Activated gamma-delta T cell treated with Interleukin-2 at 50 U/mL for 16 hours (primary cell): ENCODE results near the gene DIP2C.
"Not testable (repeated sequence)": the region's sequence is repeated elsewhere in the genome, so short reads cannot be mapped to it uniquely, and the experiment has no call there.

Experiments
- DNase-seq: peaks from one replicate; pipeline ENCODE4 v3.0.0-alpha.2; 2020

Gene DIP2C

DNA sequence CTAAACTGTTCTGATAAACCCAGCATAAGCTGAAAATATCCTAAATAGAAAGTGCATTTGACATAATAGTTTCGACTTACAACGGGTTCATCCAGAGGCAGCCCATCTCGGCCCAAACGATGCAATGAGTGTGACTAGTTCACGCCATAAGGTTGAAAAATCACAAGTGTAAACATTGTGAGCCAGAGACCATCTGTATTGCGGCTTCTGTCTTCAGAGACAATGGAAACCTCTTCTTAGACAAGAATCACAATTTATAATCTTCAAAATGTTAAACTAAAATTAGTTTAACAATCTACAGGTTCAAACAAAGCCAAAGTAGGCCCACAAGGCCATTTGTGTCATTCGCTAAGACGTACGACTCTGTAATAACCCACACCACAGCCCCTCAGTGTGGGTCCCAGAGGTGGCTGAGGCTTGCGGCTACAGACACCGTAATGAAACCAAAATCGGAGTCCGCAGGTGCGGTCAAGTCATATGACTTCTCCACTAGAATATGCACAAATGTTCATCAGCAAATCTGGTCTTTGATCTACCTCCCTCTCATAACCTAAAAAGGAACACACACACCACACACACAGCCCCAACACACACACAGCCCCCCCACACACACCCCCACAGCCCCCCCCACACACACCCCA, 81.8 kb downstream of the DIP2C start:
- DNase-seq: no peak

DNA sequence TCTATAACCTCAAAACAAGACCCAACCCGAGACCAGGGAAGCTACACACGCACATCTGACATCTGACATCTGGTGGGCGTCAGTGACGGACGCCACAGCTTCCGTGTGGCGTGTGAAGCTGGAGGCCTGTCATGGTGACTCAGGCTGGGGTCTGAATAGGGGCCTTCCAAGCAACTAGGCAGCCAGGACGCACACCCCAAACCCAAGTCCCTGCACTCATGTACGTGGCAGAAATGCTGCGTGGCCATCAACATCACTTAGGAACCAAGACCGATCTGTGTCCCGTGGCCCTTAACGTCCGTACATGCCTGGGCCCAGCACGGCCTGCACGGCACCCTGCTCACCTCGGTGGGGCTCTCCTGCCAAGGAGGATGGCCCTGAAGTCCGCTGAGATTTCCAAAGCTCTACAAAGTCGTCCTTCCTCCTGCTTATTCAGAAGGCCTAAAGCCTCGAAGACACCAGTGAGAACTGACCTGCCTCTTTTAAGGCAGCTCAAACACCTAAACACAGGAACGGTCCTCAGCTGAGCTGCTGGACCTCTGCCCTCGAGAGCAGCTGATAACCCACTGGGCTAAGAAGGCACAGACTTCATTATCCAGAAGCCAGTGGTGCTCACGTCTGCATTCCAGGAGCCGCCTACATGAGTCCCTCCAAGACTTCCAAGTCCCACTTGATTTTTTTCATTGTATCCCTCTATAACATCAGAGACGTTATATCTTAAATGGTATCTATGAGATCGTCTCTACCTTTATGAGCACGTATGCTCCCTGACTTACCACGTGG, 82.5 kb downstream of the DIP2C start:
- DNase-seq: no peak

DNA sequence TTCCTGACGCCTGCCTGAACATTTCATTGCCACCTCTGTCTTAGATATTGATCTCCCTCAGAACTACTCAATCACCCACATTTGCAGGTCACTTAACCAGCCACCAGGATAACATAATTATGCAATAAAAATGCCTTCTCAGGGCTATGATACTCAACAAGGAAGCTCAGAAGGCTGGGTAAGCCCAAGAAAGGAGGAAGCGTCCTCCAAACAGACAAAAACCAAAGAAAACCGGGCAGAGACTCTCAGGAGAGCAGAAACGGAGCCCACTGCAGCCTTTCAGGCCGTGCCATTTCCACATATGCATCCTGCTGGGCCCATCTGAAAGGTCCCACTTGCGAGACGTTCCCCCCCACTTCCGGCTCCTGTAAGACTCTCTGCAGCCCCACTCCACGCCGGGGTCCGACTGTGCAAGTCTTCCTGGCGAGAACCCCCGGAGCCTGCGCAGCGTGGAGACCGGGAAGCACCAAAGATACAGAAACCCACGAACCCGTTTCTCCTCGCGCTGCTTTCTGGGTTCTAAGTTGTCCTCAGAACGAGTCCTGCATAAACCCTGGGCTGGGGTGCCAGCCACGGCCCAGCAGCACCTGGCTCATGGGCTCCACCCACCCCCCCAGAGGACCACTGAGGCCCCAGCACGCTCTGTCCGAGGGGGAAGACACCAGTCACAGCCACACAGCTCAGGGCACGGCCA, 83.7 kb downstream of the DIP2C start:
- DNase-seq: no peak

DNA sequence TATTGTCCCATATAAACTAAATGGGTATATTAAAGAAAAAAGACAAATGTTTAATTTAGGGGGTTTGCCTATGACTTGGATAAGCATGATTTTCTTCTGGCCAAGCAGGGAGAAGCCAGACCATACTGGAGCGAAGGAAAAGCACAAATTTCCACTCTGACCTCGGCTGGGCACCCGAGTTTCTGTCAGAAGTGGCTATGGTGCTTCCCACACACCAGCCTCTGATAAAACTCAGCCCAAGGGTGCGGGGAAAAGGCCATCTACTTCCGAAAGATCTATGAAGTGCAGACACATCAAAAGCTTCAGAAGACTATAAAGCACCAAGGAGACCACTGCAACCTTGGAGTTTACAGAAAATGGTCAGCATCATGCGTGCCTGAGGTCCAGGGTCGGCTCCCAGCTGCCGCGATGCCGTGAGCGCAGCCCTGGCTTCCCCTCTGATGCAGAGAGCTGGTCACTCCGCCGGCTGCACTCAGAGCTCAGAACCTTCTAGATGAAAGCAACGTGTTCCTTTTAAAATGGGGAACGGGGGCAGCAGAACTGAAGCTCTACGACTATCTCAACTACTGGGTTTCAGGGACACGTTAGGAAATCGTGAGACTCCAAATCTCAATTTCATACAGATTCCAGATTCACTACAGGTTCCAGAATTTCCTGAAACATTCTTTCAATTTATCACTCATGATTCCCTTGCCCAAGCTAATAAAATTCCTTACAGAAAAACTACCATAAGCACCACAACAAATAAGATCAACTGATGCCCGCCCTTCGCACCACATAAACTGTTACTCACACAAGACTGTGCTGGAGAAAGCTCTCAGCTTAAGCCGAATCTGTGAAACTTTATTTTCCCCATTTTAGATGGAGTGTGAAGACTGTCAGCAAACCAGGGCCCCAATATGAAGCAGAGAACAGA, 84.5 kb downstream of the DIP2C start:
- DNase-seq: no peak

DNA sequence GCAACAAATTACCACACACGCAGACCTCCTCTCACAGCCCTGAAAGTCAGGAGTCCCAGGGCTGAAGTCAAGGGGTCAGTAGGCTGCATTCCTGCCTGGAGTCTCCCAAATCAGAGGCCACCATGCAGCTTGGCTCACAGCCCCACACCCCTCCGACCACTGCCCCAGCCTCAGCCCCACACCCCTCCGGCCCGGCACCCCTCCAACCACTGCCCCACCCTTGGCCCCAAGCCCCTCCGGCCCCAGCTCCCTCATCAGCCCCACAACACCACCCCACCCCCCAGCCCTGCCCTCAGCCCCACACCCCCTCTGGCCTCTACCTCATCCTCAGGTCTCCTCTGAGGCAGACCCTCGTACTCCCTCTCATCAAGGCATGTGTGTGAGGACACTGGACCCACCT, 85.7 kb downstream of the DIP2C start:
- no peak for DNase-seq

DNA sequence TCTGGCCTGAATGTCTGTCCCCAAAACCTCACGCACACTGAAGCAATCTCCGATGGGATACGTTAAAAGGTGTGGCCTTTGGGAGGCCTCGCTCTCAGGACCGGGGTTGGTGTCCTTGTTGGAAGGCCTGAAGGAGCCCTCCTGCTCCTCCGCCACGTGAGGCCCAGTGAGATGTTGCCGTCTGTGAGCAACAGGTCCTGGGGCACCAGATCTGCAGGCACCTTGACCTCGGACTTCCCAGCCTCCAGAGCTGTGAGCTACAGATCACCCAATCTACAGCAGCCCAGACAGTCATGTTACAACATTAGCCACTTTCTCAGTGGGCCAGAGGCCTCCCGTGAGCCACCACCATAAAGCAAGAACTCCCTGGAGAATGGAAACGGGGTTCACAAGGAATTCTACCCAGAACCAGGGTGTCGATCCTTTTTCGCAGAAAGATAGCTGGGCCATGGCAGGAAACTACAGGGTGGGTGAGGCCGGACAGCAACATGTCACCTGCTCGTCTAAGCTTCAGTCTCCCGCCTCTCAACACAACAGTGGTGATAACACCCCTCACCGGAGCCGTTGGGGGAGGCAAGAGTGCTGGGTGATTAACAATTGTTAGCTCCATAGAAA, 87.0 kb downstream of the DIP2C start:
- no peak for DNase-seq

DNA sequence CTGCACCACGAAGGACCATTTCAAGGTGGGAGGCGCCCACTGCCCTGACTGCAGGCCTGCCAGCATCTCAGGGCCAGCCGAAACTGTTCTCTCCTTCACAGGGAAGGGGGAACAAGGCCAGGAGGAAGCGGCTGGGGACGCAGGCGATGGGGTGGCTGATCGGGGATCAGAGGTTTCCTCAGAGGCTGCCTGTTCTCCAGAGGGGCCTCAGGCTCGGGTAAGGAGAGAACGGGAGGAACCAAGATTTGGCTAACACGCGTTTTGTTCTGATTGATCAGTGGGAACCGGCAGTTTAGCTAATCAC, 87.9 kb downstream of the DIP2C start:
- no peak for DNase-seq

DNA sequence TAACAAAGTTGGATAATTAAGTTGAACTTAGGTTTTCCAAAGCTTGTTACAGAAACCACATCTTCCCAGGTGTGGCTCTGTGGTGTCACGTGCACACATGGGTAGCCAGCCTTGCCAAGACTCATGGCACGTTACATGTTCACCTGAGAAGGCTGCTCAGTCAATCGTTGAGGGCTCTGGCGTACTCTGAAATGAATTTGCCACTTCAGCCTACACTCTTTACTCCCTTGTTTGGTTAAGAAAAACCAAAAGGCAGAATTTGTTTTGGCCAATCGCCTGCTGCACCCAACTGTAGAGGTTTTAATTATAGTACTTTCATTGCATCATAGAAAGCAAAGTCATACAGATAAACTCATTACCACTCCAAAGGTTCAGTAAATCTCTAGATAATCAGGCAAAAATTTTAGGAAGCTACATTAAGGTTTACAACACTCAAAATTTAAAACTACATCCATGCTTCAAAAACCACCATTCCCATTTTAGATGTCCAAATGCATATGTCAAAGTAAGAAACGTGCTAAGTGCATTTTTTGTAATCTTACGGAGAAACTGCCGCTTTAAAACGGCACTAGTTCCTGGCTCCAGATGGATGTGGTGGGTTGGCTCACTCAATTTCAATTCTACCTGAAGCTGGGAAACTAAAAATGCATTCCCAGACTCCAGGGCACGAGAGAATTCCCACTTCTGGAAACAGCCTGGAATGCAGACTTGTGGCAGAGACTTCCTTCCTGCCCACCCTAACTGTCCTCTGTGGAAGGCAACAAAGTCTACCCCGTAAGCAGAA, 88.4 kb downstream of the DIP2C start:
- DNase-seq: no peak

DNA sequence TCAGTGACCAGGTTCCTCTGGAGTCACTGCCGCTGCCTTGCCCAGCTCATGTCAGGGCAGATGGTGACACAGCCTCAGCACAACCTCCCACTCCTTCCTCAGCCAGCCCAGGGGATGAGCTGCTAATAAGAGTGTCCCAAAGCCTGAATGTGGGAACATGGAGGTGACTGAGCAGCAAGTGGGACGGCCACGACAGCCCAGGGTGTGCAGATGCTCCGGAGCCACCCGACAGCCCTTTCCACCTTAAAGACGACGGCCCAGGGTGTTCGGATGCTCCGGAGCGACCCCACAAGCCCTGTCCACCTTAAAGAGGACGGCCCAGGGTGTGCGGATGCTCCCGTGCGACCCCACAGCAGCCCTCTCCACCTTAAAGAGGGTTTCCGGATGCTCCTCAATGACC, 89.2 kb downstream of the DIP2C start:
- DNase-seq: no peak

DNA sequence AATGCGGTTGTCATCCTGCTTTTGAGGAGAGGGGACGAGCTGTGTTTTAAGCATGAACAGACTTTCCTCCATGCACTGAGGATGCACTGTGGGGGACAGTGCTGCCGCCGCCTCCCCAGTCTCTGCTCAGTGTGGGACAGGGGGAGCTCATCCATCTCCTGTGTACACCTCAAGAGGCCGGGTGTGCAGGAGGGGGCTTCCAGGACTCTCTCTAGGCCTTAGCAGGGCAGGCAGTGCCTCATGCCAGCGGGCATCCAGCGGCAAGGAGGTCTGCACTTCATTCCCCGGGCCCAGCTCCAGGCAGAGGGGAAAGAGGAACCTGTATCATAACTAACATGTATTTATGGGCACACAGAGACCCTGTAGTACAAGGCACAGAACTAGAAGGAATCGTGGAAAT, 89.7 kb downstream of the DIP2C start:
- no peak for DNase-seq

DNA sequence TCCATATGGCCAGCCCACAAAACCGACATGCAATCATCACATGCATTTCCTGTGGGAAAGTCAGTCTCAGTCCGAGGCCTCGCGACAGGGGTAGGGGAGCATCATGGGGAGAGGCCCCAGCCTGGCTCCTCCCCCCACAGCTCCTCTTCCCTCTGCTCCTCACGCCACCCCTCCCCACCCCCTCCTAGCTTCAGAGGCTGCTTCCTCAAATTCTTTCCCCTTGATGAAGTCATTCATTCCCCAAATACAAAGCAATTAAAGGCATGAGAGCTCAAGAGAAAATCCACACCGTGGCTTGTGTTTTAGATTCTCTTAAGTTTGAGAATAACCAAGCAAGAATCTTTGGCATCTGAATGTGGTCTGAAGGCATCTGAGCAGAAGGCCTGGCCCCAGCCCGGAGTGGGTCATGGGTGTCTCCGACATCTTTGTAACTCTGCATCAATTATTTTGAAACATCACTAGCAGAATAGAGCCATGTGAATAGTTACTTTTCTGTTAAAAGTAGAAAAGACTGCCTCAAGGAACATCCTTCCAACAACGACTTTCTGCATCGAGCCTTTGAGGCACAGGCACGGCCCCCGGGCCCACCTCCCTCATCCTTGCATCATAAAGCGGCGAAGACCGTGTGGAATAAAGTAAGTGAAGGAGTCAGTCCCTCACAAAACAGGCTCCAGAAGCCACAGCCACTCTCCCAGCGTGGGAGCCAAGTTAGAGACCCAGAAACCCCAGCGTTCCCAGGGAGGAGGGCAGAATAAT, 90.9 kb downstream of the DIP2C start:
- no peak for DNase-seq

DNA sequence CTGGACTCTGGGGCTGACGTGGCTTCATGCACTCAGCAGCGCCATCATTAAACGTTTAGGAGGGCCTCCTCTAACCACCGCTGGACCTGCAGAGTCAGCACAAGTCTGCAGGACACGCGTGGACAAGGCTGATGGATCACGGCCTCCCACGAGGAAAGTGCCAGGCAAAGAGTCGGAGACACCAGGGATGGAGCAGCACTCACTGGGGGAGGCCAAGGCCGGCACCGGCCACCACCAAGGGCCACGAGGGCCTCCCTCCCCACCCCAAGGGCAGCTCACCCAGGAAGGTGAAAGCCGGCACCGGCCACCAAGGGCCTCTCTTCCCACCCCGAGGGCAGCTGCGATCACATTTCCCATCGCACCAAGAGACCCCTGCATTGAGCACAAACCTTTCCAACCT, 91.5 kb downstream of the DIP2C start:
- DNase-seq: no peak

DNA sequence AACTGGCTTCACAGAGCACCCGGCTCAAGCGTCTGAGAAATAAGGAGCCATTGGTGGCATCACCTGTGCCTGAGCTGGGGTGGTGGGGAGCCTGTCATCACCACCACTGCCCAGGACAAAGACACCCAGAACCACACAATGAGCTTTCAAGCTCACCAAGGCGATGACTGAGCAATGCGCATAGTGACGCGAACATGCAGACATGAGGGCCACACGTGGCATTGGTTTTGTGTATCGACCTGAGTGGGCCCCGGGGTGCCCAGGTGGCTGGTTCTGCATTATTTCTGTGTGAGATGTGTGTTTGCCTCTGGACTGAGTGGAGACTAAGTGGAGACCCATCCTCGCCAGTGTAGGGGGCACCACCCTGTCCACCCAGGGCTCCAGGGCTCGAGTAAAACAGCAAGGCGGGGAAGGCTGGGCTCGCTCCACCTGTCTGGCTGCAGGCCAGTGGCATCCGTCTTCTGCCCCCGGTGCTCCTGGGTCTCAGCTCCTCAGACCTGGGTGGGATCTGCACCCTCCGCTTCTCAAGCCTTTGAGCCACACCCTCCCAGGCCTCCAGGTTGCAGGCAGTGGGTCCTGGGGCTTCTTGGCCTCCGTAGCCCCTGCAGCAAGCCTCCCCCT, 92.6 kb downstream of the DIP2C start:
- DNase-seq: no peak

DNA sequence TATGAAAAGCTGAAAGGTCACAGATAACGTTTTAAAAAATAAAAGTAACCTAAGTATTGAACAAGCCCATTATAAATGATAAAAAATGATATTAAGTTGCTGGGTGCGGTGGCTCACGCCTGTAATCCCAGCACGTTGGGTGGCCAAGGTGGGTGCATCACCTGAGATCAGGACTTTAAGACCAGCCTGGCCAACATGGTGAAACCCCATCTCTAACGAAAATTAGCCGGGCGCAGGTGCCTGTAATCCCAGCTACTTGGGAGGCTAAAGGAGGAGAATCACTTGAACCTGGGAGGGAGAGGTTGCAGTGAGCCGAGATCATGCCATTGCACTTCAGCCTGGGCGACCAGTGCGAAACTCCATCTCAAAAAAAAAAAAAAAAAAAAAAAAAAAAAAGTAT, 93.3 kb downstream of the DIP2C start:
- not testable (repeated sequence) for DNase-seq

DNA sequence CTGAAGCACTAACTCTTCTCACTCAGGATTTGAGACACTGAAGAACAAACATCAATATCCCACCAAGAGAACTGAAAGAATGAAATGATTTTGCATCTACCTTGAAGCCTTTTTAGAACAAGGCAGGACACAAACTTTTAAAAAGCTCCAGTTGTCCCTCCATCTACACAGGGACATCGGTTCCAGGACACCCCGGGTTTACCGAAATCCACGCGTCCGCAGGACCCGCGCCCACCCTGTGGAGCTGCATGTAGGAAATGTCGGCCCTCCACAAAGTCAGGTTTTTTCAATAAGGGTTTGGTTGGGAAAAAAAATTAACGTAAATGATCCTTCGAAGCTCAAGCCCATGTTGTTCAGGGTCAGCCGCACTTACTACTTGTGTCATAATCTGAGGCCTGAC, 94.0 kb downstream of the DIP2C start:
- DNase-seq: no peak

DNA sequence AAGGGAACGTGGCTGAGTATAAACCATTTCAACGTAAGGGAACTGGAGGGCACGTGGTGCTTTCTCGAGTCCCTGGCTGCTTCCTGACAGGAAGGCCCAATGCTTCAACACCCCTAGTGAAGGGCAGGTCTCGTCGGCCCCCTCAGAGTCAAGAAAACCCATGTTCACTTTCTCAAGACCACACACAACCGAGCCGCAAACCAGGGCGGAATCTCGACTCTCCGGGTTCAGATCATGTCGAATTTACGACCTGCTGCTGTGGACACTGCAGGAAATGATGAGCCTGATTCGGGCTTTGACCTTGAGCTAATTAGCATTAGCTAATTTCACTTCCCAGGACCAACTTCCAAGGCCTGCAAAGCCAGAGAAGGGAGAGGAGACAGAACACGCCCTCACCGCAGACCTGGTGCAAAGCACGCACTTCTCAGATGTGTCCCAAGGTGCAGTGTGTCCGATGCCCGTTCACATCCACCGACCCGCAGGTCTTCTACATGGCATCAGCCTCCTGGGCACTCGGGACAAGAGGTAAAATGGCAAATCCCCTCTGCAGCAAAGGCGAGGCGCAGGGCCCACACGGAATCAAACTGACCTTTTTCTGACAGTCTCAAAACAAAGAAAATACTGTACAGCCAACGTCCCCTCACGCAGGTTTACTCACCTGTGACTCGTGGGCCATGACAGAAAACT, 94.7 kb downstream of the DIP2C start:
- DNase-seq: no peak

DNA sequence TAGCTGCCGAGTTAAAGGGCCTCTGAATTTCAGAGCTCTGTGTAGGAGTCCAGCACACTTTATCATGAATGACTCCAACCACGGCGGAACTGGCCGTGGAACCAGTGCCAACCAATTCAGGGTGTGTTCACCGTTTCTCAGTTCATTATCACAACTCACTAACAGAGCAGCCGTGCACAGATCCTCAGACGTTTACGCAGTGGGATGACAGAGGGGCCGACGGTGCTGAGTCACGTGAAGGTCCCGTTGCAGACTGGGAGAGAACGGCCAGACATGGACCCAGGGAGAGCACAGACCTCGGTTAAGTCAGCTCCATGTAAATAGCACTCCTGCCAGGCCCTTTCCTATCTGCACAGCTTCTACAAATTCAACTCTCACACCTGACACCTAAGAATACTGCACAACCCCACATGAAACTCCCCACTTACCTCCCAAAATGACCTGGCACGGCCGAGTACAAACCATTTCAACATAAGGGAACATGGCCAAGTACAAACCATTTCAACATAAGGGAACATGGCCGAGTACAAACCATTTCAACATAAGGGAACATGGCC, 95.5 kb downstream of the DIP2C start:
- no peak for DNase-seq

DNA sequence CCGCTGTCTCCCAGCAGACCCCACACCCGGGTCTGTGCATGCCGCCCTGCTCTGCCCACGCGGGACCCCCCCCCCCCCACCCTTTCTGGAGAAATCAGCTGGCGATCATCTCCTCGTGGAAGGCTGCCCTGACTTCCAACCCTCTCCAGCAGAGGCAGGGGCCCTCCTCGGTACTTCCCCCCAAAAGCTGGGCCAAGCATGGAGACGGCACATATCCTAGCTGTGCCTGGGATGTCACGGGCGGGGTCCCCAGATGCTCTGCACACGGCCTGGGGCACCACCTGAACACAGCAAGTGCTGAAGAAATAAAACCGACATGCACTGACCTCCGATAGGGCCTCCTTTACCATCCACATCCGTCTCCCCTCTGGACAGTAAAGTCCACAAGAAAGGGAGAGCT, 96.0 kb downstream of the DIP2C start:
- no peak for DNase-seq

DNA sequence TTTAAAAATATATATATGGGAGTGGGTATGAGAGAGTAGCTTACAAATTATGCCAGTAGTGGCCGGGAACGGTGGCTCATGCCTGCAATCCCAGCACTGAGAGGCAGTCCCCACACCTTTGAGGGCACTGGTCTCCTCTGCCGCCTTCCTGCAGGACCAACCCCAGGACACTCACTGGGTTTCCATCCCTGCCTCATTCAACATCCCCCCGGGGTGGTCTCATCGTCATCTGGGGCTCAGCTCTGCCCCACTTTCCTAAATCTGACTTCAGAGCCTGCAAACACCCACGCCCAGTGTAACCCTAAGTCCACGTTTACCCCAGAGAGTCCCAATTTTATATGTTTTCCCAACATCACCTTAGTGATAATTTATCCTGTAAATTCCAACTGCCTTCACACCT, 96.5 kb downstream of the DIP2C start:
- no peak for DNase-seq

DNA sequence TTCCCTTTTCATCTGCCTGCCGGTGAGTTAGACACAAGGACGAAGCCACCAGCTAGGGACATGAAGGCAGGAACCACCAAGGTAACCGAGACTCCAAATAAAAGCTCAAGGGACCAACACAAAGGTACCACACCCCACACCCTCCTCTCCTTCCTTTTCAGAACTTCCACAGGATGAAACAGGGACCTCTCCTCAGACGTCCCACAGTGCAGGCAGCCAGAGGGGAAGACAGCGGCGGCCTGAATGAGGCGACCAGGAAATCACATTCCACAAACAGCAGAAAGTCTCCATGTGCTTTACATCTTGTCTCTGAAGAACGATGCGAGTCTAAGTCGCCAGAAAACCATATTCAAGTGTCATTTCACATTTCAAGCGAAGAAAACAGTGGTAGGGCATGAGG, 97.8 kb downstream of the DIP2C start:
- DNase-seq: no peak
